Neuronal stem cell (in vitro differentiated cells): ENCODE data around the gene IL23R.

Source experiments
- DNase-seq: peaks from one replicate; pipeline ENCODE4 v3.0.0-alpha.2; 2013; ENCODE audit warnings: low spot score
- H2AFZ ChIP-seq: one replicate; pipeline ENCODE4 v1.6.1; 2013; ENCODE audit warnings: mild to moderate bottlenecking, low read length, inconsistent platforms
- H2AK5ac ChIP-seq: 2 replicates; pipeline ENCODE4 v1.6.1; 2013; ENCODE audit warnings: low read depth, mild to moderate bottlenecking, inconsistent platforms, low read length, moderate library complexity, mixed read lengths
- H2BK120ac ChIP-seq: 2 replicates; pipeline ENCODE4 v1.6.1; 2013; ENCODE audit warnings: low read depth, mild to moderate bottlenecking, inconsistent platforms, low read length, moderate library complexity, mixed read lengths
- H2BK12ac ChIP-seq: one replicate; pipeline ENCODE4 v1.6.1; 2013; ENCODE audit warnings: low read length, inconsistent platforms
- H2BK15ac ChIP-seq: 2 replicates; pipeline ENCODE4 v1.6.1; 2013; ENCODE audit warnings: mild to moderate bottlenecking, low read length, inconsistent platforms, mixed read lengths
- H2BK5ac ChIP-seq: one replicate; pipeline ENCODE4 v1.6.1; 2013; ENCODE audit warnings: inconsistent platforms, mild to moderate bottlenecking, low read length, moderate library complexity
- H3K14ac ChIP-seq: one replicate; pipeline ENCODE4 v1.6.1; 2013; ENCODE audit warnings: low read length, inconsistent platforms
- H3K18ac ChIP-seq: 2 replicates; pipeline ENCODE4 v1.6.1; 2013; ENCODE audit warnings: low read length, inconsistent platforms
- H3K23ac ChIP-seq: 2 replicates; pipeline ENCODE4 v1.6.1; 2013; ENCODE audit warnings: low read depth, mild to moderate bottlenecking, mixed read lengths, low read length, inconsistent platforms; ENCODE audit not compliant: poor library complexity
- H3K27ac ChIP-seq: replicated peaks from 3 replicates; pipeline ENCODE4 v1.5.1; 2013; ENCODE audit warnings: low read length, inconsistent platforms
- H3K27me3 ChIP-seq, 3 experiments: 2 replicates each; pipeline ENCODE4 v1.6.1; 2013; ENCODE audit warnings: low read length in 3 of 3, mild to moderate bottlenecking in 2 of 3, inconsistent platforms in 1 of 3, low read depth in 1 of 3, mixed read lengths in 1 of 3, moderate library complexity in 1 of 3; ENCODE audit not compliant: control insufficient read depth in 3 of 3, insufficient read depth in 3 of 3
- H3K36me3 ChIP-seq, 2 donors: replicated peaks in 1 of 2; 2 replicates each; pipeline ENCODE4 v1.6.1; 2013; ENCODE audit warnings: low read length in 2 of 2; ENCODE audit not compliant: control insufficient read depth in 2 of 2, insufficient read depth in 2 of 2
- H3K4ac ChIP-seq: 2 replicates; pipeline ENCODE4 v1.6.1; 2013; ENCODE audit warnings: inconsistent platforms, mild to moderate bottlenecking, low read length, moderate library complexity
- H3K4me1 ChIP-seq, 2 donors: 1 replicate in 1 of 2; 2 replicates in 1 of 2; pipeline ENCODE4 v1.6.1; 2013; ENCODE audit warnings: low read length in 2 of 2, low read depth in 1 of 2; ENCODE audit not compliant: control insufficient read depth in 2 of 2, insufficient read depth in 1 of 2
- H3K4me2 ChIP-seq: one replicate; pipeline ENCODE4 v1.6.1; 2013; ENCODE audit warnings: mild to moderate bottlenecking, low read length, inconsistent platforms; ENCODE audit not compliant: insufficient read depth, poor library complexity, severe bottlenecking
- H3K4me3 ChIP-seq, 2 donors: 2 replicates each; pipeline ENCODE4 v1.5.1; 2013; ENCODE audit warnings: low read length in 2 of 2, mild to moderate bottlenecking in 2 of 2, inconsistent platforms in 1 of 2, moderate library complexity in 1 of 2
- H3K79me1 ChIP-seq: one replicate; pipeline ENCODE4 v1.6.1; 2013; ENCODE audit warnings: low read depth, mild to moderate bottlenecking, inconsistent platforms, low read length, moderate library complexity
- H3K9ac ChIP-seq: one replicate; pipeline ENCODE4 v1.6.1; 2013; ENCODE audit warnings: mild to moderate bottlenecking, low read depth, low read length, inconsistent platforms; ENCODE audit not compliant: poor library complexity
- H3K9me3 ChIP-seq, 2 donors: replicated peaks in 1 of 2; 2 replicates each; pipeline versions ENCODE3 to v1.6.1; 2013; ENCODE audit warnings: low read length in 2 of 2, mild to moderate bottlenecking in 2 of 2, inconsistent platforms in 1 of 2, low read depth in 1 of 2, mixed read lengths in 1 of 2, moderate library complexity in 1 of 2; ENCODE audit not compliant: control insufficient read depth in 2 of 2, insufficient read depth in 1 of 2
- H4K8ac ChIP-seq: one replicate; pipeline ENCODE4 v1.6.1; 2013; ENCODE audit warnings: low read depth, mild to moderate bottlenecking, inconsistent platforms, low read length, moderate library complexity
- H4K91ac ChIP-seq: one replicate; pipeline ENCODE4 v1.6.1; 2013; ENCODE audit warnings: low read length, low read depth, mild to moderate bottlenecking, inconsistent platforms; ENCODE audit not compliant: poor library complexity
- WGBS, 2 donors: extraction: QIAGEN DNeasy Blood & Tissue Kit; methylation state at CpG; one replicate each; pipeline ENCODE4 v1.1.7; 2013; ENCODE audit warnings: missing lambda C conversion rate in 2 of 2, mixed read lengths in 1 of 2; ENCODE audit not compliant: insufficient read length in 2 of 2, insufficient replicate concordance in 1 of 2; ENCODE audit errors: extremely low coverage in 2 of 2; 5-methylcytosine and 5-hydroxymethylcytosine counted together

IL23R gene

GRCh38 chr1:67169496-67169895 lies 3.2 kb downstream of the IL23R start:
- Histone ChIP-seq H3K27ac (no peak overlapping the region), H3K4me1 (no peaks in the 10 kb centered on the region), H4K91ac (no peak overlapping the region), H3K4ac (no peak overlapping the region), H3K79me1 (no peaks in the 10 kb centered on the region), H2BK15ac (no peak overlapping the region), H3K36me3 (no peaks in the 10 kb centered on the region), H3K4me2 (no peak overlapping the region), H3K23ac (no peak overlapping the region), H3K18ac (no peak overlapping the region), H2BK5ac (no peak overlapping the region), H3K9ac (no peak overlapping the region), H3K14ac (no peak overlapping the region), H2BK12ac (no peak overlapping the region), H2BK120ac (no peak overlapping the region), H3K9me3 (no peaks in the 10 kb centered on the region), H3K27me3 (no peaks in the 10 kb centered on the region), H4K8ac (no peak overlapping the region), H2AK5ac (no peak overlapping the region), H2AFZ (no peak overlapping the region), H3K4me3 (no peak overlapping the region)
- DNase-seq, result no peak
- no CpG with 5 or more reads among the region's 2 CpGs for WGBS, 2 donors

DNA sequence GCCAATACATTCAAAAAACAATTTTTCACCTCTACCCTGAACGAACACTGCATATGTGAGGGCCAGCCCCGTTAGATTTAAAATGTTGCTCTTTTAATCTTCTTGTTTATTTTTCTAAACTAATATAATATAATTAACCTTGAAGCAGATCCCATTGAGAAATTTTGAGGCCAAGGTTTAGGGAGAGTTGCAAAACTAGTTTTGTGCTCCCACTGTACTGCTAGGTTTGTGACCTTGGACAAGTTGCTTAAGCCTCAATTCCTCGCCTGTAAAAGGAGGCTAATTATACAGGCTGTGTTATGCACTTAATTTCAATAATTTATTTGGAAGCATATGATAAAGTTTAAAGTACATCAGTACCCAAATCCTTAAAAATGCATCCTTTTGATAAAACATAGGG lies 3.7 kb downstream of the IL23R start:
- Histone ChIP-seq H4K8ac (no peak overlapping the region), H3K4me3 (no peak overlapping the region), H2AK5ac (no peak overlapping the region), H2AFZ (no peak overlapping the region), H3K27ac (no peak overlapping the region), H3K36me3 (no peaks in the 10 kb centered on the region), H3K4me2 (no peak overlapping the region), H3K23ac (no peak overlapping the region), H3K79me1 (no peaks in the 10 kb centered on the region), H3K9me3 (no peaks in the 10 kb centered on the region), H3K14ac (no peak overlapping the region), H3K27me3 (no peaks in the 10 kb centered on the region), H3K4me1 (no peaks in the 10 kb centered on the region), H2BK5ac (no peak overlapping the region), H2BK12ac (no peak overlapping the region), H2BK120ac (no peak overlapping the region), H3K4ac (no peak overlapping the region), H2BK15ac (no peak overlapping the region), H3K9ac (no peak overlapping the region), H3K18ac (no peak overlapping the region), H4K91ac (no peak overlapping the region)
- no peak for DNase-seq
- WGBS, 2 donors, result no CpG with 5 or more reads among the region's 3 CpGs

DNA sequence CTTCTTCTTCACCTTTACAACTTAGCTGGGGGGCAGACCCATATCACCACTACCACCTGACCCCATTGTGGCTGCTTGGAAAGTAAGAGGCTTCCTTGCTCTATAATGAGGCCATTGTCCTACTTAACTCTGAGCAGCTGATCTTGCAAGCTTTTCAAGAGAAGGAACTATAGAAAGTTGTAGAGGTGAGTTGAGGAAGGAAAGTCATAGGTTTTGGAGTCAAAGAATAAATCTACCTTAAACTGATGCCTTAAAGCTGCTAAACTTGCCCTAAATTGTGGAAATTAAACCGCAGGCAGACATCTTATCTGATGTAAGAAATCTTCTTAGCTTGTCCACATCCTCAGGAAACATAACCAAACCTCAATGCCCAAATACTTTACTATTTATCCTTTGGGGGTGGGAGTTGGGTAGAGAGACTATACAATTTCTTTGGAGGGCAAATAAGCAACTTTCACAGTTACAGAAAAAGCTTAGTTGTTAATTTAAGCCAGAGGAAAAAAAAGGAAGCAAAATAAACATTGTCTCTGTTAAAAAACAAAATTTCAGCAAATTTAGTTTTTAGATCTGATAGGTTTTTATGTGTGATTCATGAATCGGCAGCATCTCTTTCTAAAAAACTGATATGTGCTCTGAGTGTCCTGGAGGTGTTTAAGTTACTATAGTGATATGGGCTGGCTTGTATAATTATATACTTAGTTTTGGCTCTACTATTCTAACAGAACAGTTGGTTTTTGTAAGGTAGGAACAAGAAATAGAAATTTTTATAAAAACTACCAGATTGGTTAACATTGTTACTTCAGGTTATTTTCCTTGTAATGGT lies 4.7 kb downstream of the IL23R start:
- no peaks in the 10 kb centered on the region for H3K36me3 ChIP-seq
- no peaks in the 10 kb centered on the region for H3K79me1 ChIP-seq
- H3K23ac ChIP-seq, result no peak overlapping the region
- H2BK120ac ChIP-seq, result no peak overlapping the region
- no peak overlapping the region for H3K9ac ChIP-seq
- H4K91ac ChIP-seq, result no peak overlapping the region
- no peak overlapping the region for H3K27ac ChIP-seq
- no peak overlapping the region for H2AFZ ChIP-seq
- no peak overlapping the region for H2BK12ac ChIP-seq
- H3K14ac ChIP-seq, result no peak overlapping the region
- H4K8ac ChIP-seq, result no peak overlapping the region
- H2AK5ac ChIP-seq, result no peak overlapping the region
- H3K4me1 ChIP-seq, result no peaks in the 10 kb centered on the region
- DNase-seq, result no peak
- no peak overlapping the region for H2BK15ac ChIP-seq
- H3K9me3 ChIP-seq, result no peaks in the 10 kb centered on the region
- no peak overlapping the region for H3K4me2 ChIP-seq
- WGBS, 2 donors, result no CpG with 5 or more reads among the region's 2 CpGs
- no peak overlapping the region for H2BK5ac ChIP-seq
- no peak overlapping the region for H3K18ac ChIP-seq
- no peak overlapping the region for H3K4ac ChIP-seq
- H3K27me3 ChIP-seq, result no peaks in the 10 kb centered on the region
- H3K4me3 ChIP-seq, result no peak overlapping the region

- Histone ChIP-seq H3K4me2 (no peak overlapping the region), H3K27ac (no peak overlapping the region), H2BK5ac (no peak overlapping the region), H3K9me3 (no peaks in the 10 kb centered on the region), H2BK12ac (no peak overlapping the region), H2BK15ac (no peak overlapping the region), H3K18ac (no peak overlapping the region), H2AFZ (peak overlapping the region; percentile 36), H2BK120ac (no peak overlapping the region), H3K27me3 (no peaks in the 10 kb centered on the region), H3K4me1 (no peaks in the 10 kb centered on the region), H3K79me1 (no peaks in the 10 kb centered on the region), H3K9ac (no peak overlapping the region), H2AK5ac (no peak overlapping the region), H3K4me3 (no peak overlapping the region), H3K14ac (no peak overlapping the region), H3K4ac (no peak overlapping the region), H4K91ac (no peak overlapping the region), H3K23ac (no peak overlapping the region), H4K8ac (no peak overlapping the region), H3K36me3 (no peaks in the 10 kb centered on the region)
- WGBS, 2 donors, result no CpG with 5 or more reads among the region's 2 CpGs
- DNase-seq, result no peak
These were observed 5.3 kb downstream of the IL23R start for GRCh38 chr1:67171574-67171955.
